HG02870 (cell line): ENCODE measurements around the gene KIAA0232.

ENCODE experiments used
- ATAC-seq: cut with Tn5 transposase; IDR thresholded peaks from one replicate; pipeline ENCODE4 v1.9.1; 2021; ENCODE audit warnings: mild to moderate bottlenecking, moderate library complexity; ENCODE audit not compliant: unreplicated experiment

The KIAA0232 gene

DNA sequence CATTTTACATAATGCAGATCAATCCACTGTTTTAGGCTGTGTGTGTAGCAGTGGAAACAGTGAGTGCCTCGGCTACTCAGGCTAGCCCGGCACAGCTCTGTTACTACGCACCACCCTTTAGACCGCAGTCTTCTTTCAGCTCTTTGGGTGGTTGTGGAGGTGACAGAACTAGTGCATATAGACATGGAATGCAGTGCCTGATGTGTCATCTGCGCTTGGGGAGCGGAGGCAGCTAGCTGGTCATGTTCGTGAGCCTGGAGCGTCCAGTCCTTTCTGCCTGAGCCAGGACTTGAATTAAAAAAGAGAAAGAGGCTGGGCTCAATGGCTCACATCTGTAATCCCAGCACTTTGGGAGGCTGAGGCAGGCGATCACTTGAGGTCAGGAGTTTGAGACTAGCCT, 131.9 kb downstream of the KIAA0232 start:
- ATAC-seq = no peak

DNA sequence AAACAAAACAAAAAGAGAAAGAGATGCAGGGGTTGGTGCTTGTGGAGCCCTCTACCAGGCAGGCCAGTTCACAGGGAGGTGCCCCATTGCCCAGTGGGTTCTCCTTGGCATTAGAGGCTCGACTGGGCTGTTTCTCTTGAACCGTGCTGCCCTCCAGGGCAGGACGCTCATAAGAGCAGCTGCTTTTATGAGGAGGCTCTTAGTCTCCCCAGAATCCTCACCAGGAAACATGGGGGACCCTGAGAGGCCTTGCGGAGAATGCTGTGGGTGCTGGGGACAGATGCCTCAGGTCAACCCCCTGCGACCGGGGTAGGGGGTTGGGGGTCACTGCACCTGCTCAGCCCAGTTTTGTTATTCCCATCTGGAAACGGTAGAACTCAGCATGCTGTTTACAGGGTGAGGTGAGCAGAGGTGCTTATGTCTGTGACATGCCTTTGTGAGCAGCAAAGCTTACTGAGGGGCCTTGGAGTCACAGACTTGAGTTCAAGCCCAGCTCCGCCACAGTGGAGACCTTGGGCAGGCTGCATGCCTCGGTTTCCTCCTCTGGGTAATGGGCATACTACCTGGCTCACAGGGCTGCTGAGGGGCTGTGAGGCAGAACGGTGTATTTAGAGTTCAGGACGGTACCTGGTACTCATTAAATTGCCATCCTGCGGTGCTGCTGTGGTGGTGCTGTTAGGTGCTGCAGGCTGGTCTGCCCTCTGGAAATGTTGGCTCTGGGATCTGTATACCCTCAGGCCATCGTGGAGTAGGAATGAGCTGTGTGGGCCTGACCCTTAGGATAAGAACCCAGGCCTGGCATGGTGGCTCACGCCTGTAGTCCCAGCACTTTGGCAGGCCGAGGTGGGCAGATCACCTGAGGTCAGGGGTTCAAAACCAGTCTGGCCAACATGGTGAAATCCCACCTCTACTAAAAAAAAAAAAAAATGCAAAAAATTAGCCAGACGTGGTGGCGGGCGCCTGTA, 132.8 kb downstream of the KIAA0232 start:
- no peak for ATAC-seq

DNA sequence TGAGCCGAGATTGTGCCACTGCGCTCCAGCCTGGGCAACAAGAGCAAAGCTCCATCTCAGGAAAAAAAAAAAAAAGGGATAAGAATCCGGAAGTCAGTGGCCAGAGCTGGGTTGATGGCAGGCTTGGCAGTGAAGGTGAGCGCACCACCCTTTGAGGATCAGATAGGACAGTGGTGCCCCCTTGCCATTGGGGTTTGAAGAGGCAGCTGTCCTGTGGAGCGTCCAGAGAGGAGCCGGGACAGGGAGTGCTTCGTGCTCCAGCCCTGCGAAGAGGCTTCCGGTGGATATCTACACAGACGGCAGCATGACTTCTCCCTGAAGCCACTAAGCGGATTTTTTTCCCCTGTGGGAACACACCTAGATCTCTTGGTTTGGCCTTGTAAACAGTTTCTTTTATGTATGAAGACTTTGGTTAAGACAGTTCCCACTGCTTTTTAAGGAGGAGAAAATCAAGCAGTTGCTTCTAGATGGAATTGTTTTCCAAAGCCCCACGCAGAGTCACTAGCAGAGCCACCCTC, 133.6 kb downstream of the KIAA0232 start:
- no peak for ATAC-seq

DNA sequence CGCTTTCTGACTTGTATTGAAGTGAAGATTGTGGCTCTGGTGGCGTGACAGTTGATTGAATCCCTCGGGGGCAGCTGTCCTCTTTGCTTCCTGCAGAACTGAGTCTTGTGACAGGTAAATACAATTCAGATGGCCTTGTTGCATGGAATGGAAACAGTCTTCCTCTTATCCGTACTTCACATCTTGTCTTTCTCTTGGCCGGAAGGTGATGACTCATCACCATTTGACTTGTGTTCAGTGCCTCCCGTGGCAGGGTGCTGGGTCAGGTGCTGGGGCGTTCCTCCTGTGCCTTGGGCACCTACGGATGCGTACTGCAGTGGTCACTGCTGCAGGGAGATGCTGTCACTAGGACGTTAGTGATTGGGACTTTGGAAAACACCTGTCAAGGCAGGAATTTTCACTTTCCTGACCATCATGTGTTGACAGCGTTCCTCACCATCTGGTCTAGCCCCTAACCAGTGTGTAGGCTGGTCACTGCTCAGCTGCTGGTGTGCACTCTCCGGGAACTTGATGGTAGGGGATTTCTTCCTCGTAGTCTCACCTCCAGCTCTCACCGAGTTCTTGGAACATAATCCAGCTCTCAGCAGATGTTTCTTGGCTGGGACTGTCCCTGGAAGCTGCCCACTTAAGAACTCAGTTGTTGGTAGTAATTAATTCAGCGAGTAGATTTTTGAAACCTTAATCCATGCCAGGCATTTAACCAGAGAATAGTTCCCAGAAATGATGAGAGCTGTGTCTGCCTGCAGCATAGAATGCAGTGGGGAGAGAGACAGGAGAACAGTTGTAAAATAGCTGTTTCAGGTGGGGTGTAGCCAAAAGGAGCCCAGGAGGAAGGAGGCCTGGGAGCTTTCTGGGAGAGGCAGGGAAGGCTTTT, 134.3 kb downstream of the KIAA0232 start:
- no peak for ATAC-seq

DNA sequence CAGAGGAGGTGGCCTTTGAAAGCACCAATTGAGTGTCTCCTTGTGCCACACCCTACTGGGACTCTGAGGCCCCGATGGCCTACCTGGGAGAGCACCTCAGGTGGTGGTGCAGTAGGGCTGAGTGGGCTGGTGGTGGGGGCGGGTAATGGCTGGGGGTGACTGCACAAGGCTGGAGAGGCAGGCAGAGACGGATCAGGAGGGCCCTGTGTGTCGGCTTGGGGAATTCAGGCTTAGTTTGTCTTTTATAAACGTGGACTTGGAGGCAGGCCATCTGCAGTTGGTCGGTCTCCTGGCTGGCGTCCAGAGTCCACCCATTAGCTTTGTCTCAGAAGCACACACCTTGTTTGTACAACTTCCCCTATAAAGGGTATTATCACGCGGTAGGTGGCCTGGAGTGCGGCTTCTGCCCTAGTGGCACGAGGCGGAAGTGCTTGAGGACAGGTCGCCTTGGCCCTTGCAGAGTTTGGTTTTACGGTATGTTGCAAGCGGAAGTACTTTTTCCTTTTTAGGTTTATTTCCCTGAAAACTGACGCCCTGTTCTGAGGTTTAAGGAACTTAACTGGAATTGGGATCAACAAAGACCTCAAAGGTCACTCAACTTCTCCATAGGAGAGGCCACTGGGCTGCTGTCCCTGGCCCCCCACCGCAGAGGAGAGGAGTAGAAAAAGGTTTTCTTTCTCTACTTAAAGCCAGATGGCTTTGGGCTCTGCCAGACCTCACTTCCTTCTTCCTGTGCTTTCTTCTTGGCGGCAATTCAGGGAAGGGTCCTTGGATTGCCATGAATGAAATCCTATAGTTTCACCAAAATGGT, 135.1 kb downstream of the KIAA0232 start:
- ATAC-seq = peak; percentile 45

DNA sequence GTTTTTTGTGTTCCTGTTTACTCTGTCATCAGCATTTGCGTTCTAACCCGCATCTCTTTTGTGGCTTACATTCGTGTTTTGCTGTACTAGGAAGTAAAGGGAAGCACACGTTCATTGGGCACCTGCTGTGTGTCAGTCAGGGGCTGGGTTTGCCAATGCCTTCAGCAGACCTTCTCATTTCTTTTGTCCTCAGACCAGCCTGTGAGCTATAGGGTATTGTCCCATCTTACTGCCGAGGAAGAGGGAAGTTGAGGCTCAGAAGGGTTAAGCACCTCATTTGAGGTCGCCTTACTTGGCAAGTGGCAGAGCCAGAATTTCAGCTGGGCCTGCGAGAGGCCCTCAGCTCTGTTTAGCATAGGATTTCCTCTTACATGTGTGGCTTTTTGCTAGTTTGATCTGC, 135.8 kb downstream of the KIAA0232 start:
- no peak for ATAC-seq

DNA sequence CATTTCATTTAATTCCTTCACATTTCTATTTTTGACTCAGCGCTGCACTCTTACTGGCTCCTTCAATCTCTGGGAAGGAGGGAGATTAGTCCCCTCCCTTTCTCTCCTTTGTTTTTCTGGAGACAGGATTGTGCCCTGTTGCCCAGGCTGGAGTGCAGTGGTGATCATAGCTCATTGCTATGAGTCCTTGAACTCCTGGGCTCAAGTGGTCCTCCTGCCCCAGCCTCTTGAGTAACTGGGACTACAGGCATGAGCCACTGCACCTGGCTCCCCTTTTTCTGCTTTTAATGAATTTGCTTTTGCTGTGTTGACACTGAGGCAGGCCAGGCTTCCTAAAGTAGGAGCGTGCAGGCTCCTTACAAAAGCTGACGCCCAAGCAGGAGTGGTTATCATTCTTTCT, 137.6 kb downstream of the KIAA0232 start:
- no peak for ATAC-seq

DNA sequence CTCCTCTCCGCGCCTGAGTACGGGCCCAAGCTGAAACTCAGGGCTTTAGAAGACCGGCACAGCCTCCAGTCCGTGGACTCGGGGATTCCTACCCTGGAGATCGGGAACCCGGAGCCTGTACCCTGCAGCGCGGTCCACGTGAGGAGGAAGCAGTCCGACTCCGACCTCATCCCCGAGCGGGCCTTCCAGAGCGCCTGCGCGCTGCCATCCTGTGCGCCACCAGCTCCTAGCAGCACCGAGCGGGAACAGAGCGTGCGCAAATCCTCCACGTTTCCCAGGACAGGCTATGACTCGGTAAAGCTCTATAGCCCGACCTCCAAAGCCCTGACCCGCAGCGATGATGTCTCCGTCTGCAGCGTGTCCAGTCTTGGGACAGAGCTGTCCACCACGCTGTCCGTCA, 141.0 kb downstream of the KIAA0232 start:
- ATAC-seq = no peak

DNA sequence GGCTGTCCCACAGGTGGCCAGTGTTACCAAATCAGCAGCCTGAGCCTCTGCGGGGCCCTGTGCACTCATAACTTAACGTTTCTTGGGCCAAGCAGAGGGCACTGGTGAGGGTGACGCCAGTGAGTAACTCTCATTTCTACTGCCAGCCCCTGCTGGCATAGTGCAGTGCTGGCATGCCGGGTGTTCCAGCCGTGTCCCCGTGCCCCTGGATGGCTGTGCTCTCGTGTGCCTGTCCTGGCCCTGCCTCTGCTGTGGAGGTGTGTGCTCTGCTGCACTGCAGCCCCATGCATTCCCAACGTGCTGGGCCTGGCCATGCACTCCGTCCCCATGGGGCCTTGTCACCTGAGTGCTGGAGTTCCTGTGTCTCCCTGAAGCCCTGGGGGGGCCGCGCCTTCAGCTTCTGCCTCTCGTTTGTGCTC, 141.8 kb downstream of the KIAA0232 start:
- ATAC-seq = no peak

DNA sequence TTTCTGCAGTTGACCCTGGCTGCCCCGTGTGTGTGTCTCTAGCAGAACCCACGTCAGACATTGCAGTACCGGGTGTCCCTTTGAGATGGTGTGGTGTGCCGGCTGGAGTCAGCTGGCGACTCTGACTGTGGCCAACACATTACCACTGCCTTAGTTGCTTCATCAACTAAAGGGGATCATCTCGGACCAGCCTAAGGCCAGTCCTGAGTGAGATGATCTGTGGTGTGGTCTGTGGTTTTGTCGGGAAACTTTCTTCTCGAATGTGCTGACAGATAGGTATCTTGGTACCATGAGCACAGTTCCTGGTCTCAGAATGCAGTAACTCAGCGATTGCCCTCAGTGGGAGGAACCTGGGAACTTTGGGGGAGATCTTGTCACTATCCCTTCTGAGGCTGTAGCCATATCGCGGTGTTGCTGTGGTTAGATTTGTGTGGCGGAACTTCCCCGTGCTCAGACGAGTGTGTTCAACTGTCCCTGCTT, 142.9 kb downstream of the KIAA0232 start:
- ATAC-seq = no peak

DNA sequence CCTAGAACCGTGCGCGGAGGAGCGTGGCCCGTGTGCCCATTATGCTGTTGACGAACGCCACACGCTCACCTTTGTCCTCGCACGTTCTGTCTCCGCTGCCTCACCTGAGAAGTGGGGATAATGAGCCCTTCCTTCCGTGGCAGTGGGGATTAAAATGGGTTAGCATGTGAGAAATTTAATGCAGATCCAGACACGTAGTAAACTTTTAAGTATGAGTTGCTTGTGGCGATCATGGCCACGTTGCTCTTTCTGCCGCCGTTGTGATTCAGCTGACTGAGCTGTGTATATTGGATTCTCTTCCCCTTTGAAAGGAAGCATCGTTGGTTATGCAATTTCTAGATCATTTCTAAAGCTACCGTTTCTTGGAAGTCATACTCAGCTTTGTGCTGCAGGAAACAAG, 143.6 kb downstream of the KIAA0232 start:
- no peak for ATAC-seq

DNA sequence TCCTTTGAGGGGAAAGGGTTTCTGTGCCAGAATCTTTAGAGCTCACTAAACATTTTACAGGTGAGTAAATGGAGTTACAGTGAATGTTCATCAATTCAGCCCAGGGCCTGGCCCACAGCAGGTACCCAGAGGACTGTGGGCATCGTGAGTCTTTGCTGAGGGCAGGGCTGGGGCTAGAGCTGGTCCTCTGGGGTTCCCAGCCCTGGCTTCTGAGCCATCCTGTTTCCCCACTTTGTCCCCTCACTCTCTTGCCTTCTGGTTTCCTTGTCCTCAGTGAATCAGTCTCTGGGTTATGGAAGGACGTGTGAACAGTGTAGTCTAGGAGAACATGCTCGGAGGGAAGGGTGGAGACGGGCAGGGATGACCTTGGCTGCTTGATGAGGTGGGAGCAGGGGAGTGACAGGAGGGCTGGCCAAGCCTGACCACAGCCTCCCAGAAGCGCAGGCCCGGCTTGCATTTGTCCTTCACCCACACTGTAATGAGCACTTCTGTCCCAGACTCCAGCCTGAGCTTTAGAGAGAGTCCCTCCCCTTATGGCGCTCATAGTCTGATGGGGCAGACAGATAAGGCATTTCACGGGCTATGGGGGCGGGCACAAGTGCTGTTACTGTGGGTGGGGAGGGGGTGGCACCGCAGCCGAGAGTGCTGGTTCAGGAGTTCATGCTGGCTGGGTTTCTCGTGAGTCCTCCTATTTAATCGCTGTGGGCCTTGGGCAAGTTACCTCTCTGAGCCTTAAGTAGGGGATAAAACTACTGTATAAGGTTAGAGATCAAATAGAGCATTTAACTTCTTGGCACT, 144.4 kb downstream of the KIAA0232 start:
- no peak for ATAC-seq

DNA sequence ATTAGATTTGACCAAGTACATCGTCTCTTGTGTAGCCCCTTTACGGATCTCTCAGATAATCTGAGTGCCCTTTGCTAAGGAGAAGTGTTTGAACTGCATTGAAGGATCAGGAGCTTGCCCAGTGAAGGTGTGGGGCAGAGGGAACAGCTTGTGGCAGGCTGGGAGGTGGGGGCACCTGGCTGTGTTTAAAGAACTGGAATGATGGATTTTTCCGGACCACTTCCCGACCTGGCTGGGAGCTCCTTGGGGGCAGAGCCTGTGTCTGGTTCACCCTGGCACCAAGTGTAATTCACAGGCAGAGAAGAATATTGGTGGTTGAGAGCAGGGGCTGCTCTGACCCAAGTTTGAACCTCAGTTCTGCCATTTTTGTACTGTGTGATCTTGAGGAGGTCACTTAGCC, 145.6 kb downstream of the KIAA0232 start:
- ATAC-seq = no peak

DNA sequence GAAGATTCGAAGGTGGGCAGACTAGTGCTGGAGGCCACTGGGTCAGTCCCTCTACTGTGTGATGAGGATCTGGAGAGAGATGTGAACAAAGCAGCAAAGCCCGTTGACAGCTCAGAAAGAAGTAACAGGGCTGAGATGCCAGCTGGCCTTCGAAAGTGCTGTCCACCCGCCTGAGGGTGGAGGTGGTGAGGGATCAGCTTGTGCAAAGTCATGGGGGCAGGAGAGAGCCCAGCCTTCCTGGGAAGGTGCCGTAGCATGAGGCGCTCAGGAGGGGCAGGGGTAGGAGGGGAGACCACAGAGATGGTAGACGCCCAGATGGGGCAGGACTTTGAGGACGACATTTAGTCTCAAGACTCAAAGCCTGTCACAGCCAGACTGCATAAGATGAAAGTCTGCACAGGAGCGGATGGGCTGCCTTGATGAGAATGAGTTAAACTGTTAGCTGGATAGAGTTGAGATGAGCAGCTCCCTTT, 146.8 kb downstream of the KIAA0232 start:
- no peak for ATAC-seq

DNA sequence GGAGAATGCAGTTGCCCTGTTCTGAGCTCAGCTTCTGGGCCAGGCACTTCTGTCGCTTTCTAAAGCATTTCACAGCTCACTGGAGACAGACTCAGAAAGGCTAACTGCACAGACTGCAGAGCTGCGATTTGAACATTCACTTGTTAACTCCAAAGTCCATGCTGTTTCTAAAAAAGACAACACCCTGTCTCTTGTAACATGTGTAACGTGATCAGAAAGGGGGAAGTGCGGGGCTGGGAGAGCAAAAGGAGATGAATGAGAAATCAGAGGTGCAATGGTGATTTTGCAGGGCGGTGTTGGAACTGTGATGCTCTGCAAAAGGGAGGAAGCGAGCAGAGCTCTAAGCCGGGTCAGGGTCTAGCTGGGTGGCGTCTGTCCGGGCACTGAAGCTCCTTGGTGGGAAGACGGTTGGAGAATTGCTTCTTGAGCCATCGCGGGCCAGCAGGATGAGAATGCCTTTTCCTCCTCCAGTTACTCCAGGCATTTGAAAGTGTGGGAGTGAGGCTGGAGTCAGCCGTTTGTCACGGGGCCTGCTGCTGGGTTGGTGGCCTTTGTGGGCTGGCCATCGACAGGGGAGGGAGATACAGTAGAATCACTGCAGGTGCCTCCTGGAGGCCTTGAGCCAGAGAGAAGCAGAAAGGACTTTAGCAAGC, 147.4 kb downstream of the KIAA0232 start:
- no peak for ATAC-seq

DNA sequence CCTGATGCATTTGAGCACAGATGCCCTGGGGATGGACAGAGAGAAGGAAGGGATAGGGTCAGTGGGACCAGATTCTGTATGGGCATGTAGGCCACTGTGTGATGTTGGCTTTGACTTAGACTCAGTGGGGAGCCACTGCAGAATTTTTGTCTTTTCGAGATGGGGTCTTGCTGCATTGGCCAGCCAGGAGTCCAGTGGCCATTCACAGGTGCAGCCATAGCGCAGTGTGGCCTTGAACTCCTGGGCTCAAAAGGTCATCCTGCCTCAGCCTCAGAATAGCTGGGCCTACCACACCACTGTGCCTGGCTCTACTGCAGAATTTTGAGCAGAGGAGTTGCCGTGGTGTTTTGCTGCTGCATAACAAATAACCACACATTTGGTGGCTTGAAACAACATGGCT, 149.9 kb downstream of the KIAA0232 start:
- ATAC-seq = no peak

DNA sequence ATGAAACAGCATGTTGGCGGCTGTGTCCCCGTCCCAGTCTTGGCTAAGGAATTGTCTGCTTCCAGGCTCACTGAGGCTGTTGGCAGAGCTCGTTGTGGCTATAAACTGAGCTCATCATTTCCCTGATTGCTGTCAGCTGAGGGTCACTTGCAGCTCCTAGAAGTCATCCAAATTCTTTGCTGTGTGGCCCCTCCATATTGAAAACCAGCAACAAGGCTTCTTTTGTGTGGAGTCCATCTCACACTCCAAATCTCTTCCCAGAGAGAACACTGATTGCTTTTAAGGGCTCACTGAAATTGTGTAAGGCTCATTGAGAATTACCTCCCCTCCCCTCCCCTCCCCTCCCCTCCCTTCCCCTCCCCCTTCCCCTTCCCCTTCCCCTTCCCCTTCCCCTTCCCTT, 150.4 kb downstream of the KIAA0232 start:
- no peak for ATAC-seq
